GM20431 (cell line): ENCODE measurements around the gene TPSAB1.
"Not testable (repeated sequence)": the region's sequence is repeated elsewhere in the genome, so short reads cannot be mapped to it uniquely, and the experiment has no call there.

Experiments used
- in situ Hi-C: fragments of 300-500 bp; cut with MseI, MboI; formaldehyde crosslinking; loops from one replicate; pipeline ENCODE4 v1.15.0; 2020; ENCODE audit warnings: low sequenced_read_pairs; ENCODE audit not compliant: unreplicated experiment

Gene TPSAB1

DNA sequence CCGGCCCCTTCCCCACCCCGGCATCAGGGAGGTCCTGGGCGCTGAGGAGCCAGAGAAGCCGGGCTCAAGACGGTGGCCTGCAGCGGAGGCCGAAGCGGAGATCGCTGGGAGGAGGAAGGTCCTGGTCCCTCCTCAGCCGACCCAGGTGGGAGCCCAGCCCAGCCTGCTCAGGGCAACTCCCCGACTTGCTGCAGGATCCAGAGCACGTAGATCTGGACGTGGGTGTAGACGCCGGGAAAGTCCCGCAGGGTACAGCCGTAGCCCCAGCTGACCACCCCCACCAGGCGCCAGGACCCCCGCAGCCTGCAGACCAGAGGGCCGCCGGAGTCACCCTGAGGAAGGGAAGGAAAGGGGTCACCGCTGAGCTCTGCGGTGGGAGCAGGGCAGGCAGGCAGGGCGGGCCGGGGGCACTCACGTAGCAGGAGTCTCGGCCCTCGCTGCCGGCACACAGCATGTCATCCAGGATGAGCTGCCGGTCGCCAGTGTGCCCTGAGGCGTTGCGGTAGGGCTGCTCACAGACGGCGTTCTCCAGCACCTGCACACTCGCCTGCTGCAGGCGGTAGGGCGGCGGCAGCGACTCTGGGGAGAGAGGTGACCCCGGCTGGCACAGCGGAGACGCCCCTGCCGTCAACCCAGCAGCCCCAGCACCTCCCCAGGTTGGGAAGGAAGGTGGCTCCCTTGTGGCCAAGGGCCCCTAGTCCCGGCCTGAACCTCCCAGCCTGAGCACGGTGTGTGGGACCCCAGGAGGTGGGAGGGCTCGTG is 20.8 kb downstream of the TPSAB1 start:
- in situ Hi-C loops: no loop called here

DNA sequence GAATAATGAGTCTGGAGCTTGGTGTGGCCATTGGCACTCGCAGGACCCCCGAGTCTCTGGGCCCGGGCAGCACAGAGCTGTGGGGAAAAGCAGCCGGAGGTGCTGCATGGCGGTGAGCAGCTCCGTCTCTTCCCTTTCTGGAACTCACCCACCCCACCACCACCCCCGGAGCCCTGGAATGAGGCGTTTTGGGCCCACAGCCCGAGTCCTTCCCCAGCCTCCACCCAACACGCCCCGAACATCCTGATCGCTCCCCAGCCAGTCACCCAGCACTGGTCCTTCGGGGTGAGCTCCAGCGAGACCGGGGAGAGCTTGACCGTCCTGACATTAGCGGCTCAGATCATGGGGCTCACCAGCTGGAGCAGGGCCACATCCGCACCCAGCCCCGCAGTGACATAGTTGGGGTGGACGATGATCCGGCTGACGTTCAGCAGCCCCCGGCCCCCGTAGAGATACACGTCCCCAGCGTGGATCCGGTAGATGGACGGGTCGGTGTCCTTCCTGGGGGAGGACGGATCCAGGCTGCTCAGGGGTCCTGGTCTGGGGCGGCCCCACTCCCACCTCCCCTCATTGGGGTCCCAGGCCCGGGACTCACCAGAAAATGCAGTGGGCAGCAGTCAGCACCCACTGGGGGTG is 21.8 kb downstream of the TPSAB1 start:
- in situ Hi-C loops: no loop called here

DNA sequence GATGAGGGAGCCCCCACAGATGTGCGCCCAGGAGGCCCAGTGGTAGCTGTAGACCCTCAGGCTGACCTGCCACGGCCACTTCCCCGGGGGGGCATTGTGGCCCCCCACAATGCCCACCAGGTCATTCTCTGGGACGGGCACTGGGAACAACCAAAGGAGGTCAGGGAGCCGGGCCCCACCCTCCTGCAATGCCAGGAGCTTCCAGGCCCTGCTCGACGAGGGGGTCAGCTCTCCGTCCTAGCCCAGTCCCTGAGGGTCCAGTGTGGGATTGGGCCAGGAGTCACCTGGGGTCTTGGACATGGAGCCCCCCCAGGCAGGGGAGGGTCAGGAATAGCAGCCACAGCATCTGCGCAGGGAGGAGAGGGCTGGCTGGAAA is 22.3 kb downstream of the TPSAB1 start:
- in situ Hi-C loops: no loop called here

DNA sequence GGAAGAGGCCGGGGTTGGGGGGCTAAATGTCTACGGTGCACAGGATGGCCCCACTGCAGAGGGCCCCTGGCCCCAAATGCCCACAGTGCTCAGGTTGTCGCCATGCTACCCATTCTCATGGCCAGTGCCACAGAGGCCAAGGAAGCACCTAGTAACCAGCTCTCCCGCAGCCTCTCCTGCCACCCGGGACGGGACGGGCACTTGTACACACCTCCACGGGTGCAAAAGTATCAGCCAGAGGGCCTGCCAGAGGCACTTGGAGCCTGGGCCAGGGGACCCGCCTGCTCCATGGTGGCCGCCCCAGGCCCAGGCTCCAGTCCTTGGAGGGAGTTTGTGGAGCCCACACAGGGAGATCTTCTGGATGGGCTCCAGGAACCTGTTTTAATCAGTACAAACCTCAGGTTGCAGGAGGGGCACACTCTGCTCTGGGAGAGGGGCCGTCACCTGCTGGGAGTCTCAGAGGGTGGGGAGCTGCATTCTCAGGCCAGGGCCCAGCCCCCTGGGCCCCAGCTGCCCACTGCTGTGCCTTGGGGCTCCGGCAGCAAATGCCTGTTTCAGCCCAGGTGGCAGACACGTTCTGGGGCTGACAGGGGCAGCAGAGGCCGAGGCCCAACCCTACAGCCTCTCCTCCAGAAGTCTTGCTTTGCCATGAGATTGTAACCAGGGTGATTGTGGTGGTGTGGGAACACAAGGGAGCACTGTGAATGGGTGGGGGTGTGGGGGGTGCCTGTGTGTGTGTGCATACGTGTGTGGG is 23.3 kb downstream of the TPSAB1 start:
- in situ Hi-C loops: no loop called here

DNA sequence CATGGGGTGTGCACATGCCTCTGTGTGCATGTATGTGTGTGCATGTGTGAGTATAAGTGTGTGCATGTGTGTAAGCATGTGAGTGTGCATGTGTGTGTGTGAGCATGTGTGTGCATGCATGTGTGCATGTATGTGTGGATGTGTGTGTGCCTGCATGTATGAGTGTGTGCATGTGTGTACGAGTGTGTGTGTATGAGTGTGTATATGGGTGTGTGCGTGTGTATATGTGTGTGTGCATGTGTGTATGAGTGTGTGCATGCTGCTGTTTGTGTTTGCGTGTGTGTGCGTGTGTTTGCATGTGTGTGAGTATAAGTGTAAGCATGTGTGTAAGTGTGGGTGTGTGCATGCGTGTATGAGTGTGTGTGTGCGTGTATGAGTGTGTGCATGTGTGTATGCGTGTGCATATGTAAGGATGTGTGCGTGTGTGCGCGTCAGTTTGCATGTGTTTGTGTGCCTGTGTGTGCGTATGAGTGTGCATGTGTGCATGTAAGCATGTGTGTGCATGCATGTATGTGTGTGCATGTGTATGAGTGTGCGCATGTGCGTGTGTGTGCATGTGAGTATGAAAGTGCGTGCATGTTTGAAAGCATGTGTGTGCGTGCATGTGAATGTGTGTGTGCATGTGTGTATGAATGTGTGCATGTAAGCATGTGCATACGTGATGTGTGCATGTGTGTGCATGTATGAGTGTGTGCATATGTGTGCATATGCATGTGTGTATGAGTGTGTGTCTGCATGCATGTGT is 24.0 kb downstream of the TPSAB1 start:
- in situ Hi-C loops: no loop called here

DNA sequence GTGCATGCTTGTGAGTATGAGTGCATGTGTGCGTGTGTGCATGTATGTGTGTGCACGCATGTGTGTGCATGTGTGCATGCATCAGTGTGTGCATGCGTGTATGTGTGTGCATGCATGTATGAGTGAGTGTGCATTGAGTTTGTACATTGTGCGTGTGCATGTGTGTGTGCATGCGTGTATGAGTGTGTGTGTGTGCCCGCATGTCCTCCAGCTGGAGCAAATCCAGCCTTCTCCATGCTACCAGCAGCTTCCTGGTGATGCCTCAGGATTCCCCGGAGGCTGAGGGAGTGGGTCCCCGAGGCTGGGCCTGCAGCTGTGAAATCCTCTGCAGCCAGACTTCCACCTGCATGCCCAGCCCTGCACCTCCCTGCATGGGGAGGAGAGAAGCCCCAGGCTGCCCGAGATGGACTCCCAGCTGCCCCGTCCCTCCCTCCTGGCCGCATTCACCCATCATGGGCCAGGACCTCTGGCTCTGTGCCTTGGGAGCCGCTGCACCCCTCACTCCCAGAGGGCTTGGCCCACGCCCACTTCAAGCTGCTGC is 24.7 kb downstream of the TPSAB1 start:
- in situ Hi-C loops: no loop called here

DNA sequence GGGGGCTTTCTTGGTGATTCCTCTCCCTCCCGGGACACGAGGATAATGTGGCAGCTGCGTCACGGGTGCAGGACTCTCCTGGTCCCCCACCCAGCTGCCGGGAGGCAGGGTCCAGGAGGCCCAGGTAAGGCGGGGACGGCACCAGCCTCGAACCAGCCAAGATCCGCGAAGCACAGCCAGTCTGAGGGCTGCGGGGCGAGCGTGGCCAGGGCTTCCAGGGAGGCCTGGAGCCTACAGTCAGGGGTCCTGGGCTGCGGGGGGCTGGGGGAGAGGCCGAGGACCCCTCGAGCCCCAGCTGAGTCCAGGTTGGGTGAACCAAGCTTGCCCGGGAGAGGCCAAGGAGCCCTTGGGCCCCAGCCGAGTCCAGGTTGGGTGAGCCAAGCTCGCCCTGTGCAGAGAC is 25.3 kb downstream of the TPSAB1 start:
- in situ Hi-C loops: no loop called here

DNA sequence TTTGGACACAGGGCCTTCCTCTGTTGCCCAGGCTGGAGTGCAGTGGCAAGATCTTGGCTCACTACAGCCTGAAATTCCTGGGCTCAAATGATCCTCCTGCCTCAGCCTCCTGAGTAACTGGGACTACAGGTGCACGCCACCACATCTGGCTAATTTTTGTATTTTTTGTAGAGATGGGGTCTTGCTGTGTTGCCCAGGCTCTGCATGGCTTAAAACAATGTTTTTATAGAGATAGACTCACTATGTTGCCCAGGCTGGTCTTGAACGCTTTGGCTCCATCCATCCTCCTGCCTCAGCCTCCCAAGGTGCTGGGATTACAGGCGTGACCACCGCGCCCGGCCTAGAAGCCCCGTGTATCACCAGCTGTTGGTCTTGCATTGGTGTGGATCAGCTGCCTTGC is 28.9 kb downstream of the TPSAB1 start:
- in situ Hi-C loops: not testable (repeated sequence)

DNA sequence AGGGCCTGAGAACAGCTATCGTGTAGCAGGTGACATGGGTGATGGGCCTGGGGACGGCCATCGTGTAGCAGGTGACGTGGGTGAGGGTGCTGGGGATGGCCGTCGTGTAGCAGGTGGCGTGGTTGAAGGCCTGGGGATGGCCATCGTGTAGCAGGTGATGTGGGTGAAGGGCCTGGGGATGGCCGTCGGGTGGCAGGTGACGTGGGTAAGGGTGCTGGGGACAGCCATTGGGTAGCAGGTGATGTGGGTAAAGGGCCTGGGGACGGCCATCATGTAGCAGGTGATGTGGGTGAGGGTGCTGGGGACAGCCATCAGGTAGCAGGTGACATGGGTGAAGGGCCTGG is 30.8 kb downstream of the TPSAB1 start:
- in situ Hi-C loops: no loop called here

DNA sequence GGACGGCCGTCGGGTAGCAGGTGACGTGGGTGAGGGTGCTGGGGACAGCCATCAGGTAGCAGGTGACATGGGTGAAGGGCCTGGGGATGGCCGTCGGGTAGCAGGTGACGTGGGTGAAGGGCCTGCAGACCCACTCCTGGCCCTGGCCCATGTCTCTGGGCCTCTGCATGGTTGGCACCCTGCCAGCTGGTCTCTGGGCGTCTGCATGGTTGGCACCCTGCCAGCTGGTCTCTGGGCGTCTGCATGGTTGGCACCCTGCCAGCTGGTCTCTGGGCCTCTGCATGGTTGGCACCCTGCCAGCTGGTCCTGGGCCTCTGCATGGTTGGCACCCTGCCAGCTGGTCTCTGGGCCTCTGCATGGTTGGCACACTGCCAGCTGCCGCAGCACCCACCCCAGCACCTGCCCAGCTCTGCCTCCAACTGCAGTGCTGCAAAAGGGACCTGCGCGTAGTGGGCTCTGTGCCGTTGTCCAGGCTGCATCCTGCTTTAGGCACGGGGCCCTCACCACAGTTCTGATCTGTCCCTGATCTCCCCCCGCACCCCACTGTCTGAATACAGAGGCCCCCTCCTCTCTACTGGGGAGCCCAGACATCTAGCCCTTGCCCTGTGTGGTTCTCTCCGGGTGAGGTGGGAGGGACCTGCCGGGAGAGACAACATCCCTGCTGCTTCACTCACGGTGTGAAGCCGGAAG is 31.4 kb downstream of the TPSAB1 start:
- in situ Hi-C loops: not testable (repeated sequence)

DNA sequence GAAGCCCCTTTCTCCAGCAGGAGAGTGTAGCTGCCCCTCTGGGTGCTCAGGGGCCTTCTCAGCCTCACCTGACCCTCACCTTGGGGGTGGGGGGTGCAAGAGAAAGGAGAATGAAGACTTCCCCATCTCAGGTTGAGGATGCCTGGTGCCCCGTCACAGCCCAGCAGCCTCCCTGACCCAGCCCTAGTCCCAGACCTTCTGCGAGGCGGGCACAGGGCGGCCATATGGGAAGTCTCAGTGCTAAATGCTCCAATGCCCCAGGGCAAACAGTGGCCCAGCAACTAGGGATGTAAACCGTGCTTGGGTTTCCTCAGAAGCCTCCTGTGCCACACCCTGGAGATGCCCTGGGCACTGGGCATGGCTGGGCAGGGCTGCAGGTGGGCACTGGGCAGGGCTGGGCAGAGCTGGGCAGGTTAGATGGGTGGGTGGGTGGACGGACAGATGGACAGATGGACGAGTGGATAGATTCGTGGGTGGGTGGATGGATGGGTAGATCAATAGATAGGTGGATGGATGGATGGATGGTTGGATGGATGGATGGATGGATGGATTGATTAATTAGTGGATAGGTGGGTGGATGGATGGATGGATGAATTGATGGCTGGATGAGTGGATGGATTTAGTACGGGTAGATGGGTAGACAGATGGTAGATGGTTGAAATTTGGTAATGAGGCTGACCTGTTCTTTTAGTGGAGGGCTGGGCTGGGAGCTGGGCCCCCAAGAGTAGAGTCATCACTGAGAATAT is 32.1 kb downstream of the TPSAB1 start:
- in situ Hi-C loops: no loop called here

DNA sequence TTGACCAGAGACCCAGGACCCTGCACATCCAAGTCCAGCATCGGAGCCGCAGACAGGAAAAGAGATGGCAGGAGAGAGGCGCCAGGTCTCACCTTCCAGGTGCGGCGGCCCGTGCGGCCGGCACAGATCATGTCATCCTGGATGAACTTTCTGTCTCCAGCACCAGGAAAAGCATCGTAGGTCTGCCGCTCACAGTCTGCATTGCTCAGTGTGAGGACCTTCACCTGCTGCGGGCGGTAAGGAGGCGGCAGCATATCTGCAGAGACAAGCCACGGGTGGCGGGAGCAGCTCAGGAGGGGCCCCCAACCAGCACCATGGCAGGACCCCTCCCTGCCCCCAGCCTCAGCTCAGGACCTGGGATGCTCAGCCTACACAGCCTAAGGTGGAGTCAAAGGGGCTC is 33.3 kb downstream of the TPSAB1 start:
- in situ Hi-C loops: no loop called here

DNA sequence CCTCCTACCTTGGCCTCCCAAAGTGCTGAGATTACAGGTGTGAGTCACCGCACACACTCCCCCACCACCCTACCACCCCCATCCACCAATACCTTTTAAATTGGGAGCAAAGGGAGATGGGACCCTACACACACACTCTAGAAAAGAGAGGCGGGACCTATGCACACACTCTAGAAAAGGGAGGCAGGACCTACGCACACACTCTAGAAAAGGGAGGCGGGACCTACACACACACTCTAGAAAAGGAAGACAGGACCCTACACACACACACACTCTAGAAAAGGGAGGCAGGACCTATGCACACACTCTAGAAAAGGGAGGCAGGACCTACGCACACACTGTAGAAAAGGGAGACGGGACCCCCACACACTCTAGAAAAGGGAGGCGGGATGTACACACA is 34.3 kb downstream of the TPSAB1 start:
- in situ Hi-C loops: no loop called here

DNA sequence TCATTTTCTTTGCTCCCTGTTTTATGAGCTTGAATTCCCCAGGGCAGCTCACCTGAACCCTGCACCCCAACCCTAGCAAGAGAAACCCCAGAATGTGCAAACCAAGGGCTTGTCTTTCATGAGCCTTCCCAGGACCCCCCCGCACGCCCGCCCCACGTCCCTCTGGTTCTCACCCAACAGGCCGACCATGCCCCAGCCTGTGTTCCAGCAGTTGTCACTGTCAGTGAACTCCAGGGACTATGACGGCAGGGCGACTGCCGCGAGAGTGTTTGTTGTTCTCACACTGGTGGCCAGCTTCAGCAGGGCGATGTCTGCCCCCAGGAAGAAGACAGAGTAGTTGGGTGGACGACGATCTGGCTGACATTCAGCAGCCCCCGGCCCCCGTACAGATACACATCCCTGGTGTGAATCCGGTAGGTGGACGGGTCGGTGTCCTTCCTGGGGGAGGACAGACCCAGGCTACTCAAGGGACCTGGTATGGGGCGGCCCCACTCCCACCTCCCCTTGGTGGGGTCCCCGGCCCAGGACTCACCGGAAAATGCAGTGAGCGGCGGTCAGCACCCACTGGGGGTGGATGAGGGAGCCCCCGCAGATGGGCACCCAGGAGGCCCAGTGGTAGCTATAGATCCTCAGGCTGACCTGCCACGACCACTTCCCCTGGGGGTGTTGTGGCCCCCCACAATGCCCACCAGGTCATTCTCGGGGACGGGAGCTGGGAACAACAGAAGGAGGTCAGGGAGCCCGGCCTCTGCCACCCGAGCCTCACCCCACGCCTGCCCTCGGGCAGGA is 35.5 kb downstream of the TPSAB1 start:
- in situ Hi-C loops: no loop called here

DNA sequence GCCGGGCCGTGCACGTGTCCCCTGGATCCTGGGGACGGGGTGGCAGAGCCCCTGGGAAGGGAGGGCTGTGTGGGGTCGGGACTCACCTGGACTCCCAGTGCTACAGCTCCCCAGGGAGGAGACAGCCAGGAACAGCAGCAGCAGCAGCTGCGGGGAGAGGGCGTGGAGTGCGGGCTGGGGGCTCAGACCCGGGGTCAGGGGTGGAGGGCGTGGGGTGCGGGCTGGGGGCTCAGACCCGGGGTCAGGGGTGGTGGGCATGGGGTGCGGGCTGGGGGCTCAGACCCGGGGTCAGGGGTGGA is 36.0 kb downstream of the TPSAB1 start:
- in situ Hi-C loops: no loop called here

DNA sequence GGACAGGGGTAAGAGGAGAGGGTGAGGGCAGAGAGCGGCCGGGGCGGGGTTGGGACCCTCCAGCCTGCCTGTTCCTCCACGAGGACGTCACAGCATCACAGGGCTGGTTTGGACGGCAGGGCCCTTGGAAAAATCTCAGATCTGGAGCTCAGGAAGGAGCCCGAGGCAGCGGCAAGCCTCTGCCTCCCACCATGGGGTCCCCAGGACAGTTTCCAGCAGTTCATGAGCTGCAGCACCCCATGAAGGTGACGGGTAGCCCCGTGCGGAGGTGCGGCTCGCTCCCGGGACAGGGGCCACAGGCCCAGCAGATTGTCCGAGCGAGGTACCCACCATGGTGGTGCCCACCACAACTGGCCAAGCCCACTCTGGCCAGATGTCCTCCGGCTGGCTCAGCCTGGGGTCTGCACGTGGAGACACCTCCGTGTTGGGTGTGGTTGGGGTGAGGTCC is 36.7 kb downstream of the TPSAB1 start:
- in situ Hi-C loops: no loop called here

DNA sequence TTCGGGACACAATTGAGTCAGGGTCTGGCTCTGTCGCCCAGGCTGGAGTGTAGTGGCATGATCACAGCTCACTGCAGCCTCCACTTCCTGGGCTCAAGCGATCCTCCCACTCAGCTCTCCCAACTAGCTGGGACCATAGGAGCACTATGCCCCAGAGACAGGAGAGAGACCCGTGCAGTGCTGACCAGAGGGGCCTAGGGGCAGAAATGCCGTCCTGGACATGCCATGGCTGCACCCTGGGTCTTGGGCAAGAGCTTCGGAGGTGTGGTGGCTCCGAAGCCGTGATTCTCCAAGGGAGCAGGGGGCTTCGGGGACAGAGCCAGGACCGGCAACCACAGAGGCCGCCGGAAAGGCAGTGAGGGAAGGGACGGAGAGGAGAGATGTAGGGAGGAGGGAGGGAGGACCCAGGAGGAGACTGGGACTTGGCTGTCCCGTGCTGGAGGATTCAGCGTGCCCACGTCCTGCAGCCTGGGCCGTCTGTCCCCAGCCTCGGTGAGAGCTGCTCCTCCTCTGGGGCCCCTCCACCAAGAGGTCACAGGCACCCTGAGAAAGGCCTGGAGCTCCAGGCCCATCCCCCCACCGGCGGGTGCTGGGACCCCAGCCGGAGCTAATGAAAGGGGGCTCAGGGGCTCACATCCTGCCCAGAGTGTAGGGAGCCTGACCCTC is 37.2 kb downstream of the TPSAB1 start:
- in situ Hi-C loops: no loop called here

DNA sequence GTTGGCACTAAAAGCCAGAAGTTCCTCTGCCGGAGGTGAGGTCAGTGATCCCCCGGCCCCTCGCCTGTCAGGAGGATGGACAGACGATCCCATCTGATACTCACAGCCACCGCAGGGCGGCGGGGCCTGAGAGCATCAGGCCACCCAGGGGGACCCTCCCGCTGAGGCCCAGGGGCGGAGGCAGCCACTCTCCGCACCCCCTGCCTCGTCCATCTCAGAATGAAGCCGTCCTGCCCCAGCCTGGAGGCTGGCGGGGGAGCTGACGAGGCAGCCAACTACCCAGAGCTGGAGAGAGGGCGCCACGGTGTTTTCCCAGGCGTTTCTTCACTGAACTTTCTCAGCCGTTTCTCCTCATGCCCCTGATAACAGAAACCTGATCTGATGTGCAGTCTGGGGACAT is 38.0 kb downstream of the TPSAB1 start:
- in situ Hi-C loops: no loop called here
